Measurements from ENCODE around the gene MZF1. TPM values are rescaled to one million over a fixed set of nuclear protein-coding genes. Genes with fewer than 3 reads are reported as not detected.

Gene MZF1
- total and polyA plus RNA-seq, 9 of the 15 experiments (the other 6 are each of a cell fraction or from before 2014, with no cell fraction given) = 0.31 to 29.3 (median 11.5) TPM

- no peak for TF ChIP-seq PREB (CRISPR knock-in tag; IDR thresholded peaks at IDR 0.05)
- TF ChIP-seq HBP1 (CRISPR knock-in tag; IDR thresholded peaks at IDR 0.05) = peak; percentile 40; the same call in 1 of the 2 replicates
- TF ChIP-seq STAT5B (CRISPR knock-in tag; IDR thresholded peaks at IDR 0.05) = no peak
- TF ChIP-seq SMC3 (conservative IDR thresholded peaks at IDR 0.05; ENCODE audit: insufficient read depth, low read depth, low read length) = peak; percentile 27; the same call in 1 of the 2 replicates
- TF ChIP-seq ZNF140 (CRISPR knock-in tag; IDR thresholded peaks at IDR 0.05) = no peak
- TF ChIP-seq PCBP2 (IDR thresholded peaks at IDR 0.05; ENCODE audit: low read depth, low read length, poor library complexity, severe bottlenecking) = no peak
- TF ChIP-seq DDX20 (tag; IDR thresholded peaks at IDR 0.05; ENCODE audit: low read depth) = no peak
- TF ChIP-seq STAG1 (CRISPR knock-in tag; IDR thresholded peaks at IDR 0.05; ENCODE audit: borderline replicate concordance) = no peak
- TF ChIP-seq TEAD2 (tag; IDR thresholded peaks at IDR 0.05) = no peak
- TF ChIP-seq ZNF589 (CRISPR knock-in tag; IDR thresholded peaks at IDR 0.05; ENCODE audit: low read depth) = no peak
- TF ChIP-seq ZBED1 (IDR thresholded peaks at IDR 0.05) = no peak
- TF ChIP-seq PTRF (tag; IDR thresholded peaks at IDR 0.05) = no peak
- no peak for TF ChIP-seq ZFP36 (IDR thresholded peaks at IDR 0.05; ENCODE audit: low read depth, low read length, partially characterized antibody)
- no peak for TF ChIP-seq HINFP (tag; conservative IDR thresholded peaks at IDR 0.05; ENCODE audit: low read depth)
- TF ChIP-seq TAF15 (IDR thresholded peaks at IDR 0.05; ENCODE audit: low read depth, low read length) = no peak
- TF ChIP-seq SMARCE1 (IDR thresholded peaks at IDR 0.05) = no peak
- TF ChIP-seq LARP7 (IDR thresholded peaks at IDR 0.05) = no peak
- no peak for TF ChIP-seq HNRNPK (IDR thresholded peaks at IDR 0.05; ENCODE audit: low read depth, low read length, poor library complexity, severe bottlenecking)
- 0 out of 2 replicates have a peak, but pooled peaks have one; percentile 61 for TF ChIP-seq ELF4 (CRISPR knock-in tag; IDR thresholded peaks at IDR 0.05)
- TF ChIP-seq GABPA (tag; conservative IDR thresholded peaks at IDR 0.05; ENCODE audit: low read depth) = no peak
- TF ChIP-seq E2F4 (CRISPR knock-in tag; IDR thresholded peaks at IDR 0.05; ENCODE audit: low read depth) = no peak
- TF ChIP-seq MTA3 (IDR thresholded peaks at IDR 0.05; ENCODE audit: borderline replicate concordance) = 0 out of 2 replicates have a peak, but pooled peaks have one; percentile 6
- no peak for TF ChIP-seq TEAD1 (CRISPR knock-in tag; IDR thresholded peaks at IDR 0.05)
- TF ChIP-seq MTA1 (IDR thresholded peaks at IDR 0.05; ENCODE audit: borderline replicate concordance) = no peak
These were observed 54.7 kb downstream of the MZF1 start (continued) for GRCh38 chr19:58518256-58519086.

All from K562 (cell line).